ENCODE results near the gene PAK3.

PAK3 gene

DNA sequence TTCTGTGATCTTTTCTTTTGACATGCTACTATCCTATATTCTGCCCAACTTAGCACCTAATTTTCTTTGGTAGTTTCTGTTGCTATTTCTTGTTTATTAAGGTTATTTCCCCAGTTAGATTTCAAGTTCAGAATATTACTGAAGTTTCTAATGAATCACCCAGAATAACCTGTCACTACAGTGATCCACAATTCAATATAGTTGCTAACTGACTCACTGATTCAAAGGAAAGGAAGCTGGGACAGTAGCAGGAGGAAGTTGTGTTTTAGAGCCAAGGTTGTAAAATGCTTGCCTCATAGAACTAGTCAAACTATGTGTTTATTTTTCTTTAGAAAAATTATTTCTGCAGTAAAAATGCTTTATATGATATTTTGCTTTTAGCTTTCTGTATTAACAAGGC lies 37.4 kb downstream of the PAK3 start:
- no peak for DNase-seq

DNA sequence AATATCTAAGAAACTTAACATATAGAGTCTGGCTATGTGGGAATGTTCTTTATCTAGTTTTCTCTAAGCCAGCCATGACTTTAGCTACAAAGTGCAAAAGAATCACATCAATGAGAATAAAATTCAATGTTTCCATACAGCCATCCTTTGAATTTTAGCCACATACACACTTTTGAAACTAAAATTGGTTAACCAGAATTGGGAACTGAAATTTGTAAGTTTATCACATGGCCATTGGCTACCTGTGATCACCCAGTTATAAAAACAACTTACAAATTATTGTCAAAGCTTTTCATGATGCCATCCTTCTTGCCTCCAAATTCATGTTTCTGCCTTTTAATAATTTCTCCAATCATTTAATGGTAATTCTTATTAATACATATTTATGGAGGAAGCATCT lies 49.9 kb downstream of the PAK3 start:
- DNase-seq = no peak

DNA sequence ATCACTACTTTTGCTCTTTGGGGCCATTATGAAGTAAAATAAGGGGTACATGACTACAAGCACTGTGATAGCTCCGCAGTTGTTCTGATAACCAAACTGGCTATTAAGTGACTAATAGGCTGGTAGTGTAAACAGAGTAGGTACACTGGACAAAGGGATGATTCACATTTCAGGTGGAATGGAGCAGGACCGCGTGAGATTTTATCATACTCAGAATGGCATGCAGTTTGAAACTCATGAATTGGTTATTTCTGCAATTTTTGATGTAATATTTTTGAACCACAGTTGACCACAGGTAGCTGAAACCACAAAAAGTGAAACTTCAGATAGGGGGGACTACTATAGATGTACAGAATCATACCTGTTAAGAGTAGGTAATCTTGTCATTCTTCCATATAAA lies 55.8 kb downstream of the PAK3 start:
- no peak for DNase-seq

DNA sequence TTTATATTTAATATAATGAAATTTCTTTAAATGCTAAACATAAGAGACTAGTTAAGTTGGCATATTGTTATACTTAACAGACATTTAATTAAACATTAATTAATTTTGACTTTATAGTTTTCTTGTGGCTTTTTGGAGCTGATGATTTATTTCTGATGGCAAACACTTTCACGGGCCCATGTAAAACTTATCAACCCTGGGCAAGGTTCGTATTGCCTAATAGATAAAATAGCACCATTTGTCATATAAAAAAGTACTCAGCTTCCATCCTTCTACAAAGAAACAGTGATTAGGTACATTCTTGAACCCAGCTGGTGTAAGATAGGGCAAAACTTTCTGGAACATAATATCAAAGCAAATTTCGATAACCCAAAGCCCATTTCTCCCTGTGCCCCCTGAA lies 63.2 kb downstream of the PAK3 start:
- no peak for DNase-seq

DNA sequence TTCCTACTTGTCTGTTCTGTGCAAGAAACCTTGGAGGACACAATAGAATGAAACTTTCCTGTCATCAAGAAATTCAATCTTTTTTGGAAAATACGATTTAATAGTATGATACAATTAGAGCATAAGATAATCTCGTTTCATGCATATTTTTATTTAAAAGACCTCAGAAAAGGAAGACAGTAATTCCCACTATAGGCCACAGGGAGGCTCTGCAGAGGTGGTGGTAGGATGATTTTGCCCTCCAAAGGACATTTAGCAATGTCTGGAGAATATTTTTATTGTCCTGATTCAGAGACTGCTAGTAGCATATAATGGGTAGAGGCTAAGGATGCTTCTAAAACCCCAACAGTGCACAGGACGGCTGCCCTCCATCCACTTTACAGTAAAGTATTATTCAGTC lies 68.7 kb downstream of the PAK3 start:
- no peak for DNase-seq

DNA sequence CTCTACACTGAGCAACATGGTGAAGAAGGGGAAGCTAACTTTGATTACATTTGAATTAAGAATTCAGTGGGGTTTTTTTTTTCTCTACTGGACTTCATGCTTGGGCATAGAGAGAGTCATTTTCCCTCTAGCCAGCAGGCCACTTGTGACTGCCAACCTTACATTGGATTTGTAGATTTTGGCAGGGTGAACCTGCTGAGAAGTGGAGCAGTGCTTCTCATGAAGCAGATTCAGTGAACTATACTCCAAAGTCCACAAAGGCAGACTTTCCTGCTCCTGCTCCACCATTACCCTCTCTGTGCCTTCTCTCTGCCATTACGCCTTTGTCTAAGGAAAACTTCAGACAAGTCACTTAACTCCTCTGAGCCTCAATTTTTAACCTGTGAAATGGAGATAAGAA lies 69.9 kb downstream of the PAK3 start:
- DNase-seq = no peak

DNA sequence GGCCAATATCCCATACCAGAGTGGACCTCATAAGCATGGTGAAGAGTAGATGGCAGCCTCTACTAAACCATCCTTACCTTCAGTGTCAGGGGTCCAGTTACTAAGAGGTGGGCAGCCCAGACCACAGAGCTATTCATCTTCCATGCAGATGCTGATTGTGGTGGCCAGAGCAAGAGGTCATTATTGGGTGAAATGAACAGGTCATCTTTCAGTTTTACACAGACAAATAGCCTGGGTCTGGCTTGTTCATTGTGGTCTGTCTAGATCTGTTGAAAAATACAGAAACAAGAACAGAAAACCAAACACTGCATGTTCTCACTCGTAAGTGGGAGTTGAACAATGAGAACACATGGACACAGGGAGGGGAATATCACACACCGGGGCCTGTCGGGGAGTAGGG lies 71.3 kb downstream of the PAK3 start:
- no peak for DNase-seq

DNA sequence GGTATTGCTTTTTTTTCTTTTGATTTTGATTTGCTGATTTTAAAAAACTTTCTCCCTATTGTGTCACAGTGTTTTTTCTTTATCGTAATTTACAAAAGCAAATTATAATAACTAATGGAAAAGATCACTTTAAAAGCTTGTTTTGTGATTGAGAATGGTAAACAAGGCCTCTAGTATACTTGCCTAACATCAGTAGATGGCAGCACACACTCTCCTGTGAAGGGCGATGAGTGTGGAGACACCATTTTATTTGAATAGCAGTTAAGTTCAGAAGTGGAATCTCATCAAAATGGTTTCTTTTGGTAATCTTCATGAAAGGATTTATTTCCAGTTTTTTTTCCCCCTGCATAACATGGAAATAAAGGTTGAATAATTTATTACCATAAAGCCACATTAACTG lies 72.3 kb downstream of the PAK3 start:
- no peak for DNase-seq

DNA sequence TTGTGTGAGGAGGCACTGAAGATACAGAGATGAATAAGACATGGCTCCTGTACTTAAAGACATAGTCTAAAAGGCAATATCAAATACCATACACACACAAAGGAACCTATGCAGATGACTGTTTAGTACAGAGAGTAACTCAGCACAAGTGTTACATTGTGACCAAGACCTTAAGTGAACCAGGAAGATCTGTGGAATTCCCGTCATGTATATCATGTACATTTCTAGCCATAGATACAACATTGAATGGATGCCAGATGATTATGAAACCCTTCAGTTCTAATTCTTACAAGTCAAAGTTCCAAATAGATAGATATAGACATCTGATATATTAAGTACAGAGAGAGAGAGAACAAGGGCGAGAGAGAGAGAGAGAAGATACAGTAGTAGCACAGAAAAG lies 73.2 kb downstream of the PAK3 start:
- no peak for DNase-seq

DNA sequence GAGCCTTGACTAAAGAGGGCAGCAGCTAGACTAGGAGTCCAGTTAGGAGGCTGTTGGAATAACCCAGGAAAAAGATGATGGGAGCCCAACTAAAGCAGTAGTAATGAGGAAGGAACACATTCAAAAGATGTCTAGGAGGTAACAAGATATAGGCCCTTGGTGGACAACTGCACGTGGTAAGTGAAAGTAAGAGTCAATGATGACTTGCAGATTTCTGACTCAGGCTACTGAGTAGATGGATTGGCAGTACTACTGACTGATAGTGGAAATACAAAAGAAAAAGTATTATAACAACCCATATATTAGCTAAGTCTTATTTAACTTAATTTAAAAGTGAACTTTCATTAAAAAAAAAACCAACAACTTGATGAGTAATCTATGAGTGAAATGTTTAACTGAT lies 74.0 kb downstream of the PAK3 start:
- no peak for DNase-seq

DNA sequence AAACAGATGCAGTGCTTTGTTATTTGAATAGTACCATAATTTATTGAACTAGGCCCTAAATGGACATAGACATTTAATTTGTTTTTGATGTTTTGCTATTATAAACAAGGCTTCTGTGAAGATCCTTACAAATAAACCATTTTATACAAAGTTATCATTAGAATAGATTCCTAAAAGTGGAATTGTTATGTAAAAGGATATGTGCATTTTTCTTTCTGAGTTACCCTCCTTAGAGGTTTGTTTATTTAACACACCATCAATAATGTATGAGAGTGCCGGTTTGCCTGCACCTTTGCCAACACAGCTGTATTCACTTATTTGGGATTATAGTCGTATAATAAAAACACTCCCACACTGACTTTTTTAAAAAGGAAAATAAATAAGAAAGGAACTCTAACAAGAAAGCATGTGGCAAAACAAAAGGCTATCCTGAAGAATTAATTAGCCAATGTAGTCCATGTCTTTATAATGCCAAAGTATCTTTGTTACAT lies 84.8 kb downstream of the PAK3 start:
- DNase-seq = no peak

DNA sequence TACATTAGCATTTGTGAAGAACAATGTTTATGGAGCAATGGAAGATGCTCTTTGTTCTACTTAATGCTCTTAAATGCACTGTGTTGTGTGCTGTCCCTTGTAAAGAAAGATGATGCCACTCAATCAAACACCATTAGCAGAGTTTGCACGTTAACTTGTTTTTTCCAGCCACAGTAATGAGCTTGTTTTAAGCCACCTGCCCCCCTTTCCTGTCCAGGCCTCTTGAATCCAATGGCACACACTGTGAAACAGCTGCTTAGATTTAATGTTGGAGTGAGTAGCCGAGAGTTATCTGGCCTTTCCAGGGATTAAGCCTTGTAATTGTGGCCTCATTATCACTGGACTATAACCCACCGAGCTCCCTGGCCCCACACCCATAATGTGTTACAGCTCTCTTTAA lies 86.0 kb downstream of the PAK3 start:
- peak; percentile 76 for DNase-seq

DNA sequence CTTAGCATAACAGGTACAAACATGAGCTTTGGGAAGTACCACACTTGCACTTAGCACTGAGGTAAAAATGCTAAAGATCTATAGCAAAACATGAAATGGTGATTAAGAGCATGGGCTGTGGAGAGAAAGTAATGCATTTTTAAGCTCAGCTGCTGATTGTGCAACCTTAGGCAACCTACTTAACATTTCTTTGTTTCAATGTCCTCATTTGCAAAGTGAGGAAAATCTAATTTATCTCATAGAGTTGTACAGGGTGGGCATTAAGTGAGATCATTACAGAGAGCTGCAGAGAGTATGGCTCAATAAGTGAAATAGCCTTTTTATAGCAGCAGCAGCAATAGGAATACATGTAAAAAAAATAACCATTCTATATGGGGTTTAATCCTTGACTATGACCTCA lies 87.0 kb downstream of the PAK3 start:
- no peak for DNase-seq

DNA sequence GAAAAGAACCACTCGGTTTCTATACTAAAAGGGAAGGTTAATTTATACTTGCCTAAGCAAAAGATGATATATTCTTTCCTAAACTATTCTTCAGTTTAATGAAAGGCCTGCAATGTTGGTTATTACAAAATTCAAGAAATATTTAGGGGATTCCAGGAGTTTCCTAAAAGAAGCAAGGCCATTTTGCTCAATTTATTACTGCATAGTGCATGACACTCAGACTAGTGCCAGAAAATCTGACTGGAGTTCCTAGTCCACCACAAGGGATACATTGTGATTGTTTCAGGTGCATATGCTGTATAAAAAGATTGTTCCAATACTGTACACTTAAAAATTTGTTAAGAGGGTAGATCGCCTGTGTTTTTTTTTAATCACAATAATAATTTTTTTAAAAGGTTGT lies 95.6 kb downstream of the PAK3 start:
- no peak for DNase-seq

DNA sequence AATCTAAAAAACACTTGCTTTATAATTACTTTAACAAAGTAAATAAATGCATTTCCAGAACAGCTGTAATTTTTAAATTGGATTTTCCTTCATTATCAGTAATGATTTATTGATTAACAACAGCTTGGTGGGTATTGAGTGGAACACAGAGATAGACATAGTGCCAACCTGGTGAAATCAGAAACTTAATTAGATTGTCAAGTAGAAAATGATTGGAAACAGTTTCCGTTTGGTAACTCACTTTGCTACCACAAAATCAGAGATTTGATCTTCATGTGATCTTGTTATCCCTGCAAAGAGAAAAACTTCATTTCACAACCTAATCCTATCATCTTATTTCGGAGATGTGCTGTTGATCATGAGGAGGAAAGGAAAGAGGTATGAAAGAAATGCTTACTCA lies 103.5 kb downstream of the PAK3 start:
- no peak for DNase-seq

DNA sequence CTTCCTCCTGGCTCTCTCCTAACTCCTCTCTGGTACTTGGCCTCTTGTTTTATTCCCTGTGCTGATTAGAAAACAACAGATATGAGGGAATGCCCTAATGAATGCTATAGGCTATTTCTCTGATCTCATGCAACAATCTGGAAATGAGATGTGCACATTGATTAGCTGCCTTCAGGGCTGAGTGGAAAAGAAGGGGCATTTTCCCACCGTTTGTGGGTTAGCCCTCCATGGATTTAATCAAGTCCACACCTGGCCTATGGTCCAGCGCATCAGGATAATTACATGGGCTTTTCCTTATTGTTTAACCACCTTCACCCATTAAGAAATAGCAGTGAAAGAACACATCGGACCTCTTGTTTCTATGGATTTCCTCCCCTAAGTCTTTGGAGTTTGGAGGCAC lies 104.3 kb downstream of the PAK3 start:
- no peak for DNase-seq

DNA sequence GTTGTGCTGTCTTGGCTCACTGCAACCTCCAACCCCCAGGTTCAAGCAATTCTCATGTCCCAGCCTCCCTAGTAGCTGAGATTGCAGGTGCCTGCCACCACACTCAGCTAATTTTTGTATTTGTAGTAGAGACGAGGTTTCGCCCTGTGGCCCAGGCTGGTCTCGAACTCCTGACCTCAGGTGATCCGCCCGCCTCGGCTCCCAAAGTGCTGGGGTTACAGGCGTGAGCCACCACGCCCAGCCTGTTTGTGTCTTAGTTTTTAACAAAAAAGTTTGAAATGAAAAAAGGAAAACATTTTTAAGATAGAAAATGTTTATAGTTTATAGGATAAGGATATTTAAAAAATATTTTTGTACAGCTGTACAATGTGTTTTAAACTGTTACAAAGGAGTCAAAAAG lies 111.9 kb downstream of the PAK3 start:
- no peak for DNase-seq

DNA sequence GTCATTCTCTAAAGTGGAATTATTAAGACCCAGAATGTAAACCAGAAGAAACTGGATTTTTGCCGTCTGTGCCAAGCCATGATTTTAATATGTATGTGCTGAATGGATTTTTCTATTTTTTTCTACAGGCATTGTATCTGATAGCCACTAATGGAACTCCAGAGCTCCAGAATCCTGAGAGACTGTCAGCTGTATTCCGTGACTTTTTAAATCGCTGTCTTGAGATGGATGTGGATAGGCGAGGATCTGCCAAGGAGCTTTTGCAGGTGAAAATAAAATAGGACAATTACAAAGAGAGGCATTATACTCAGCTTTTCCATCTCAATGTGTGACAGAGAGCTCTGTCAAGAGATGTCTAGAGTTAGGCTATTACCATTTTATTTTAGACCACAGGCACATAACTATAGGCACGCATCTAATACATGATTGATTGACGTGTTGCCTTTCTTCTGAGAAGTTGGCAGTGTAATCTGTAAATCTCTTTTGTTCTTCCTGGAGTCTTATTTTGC lies 120.4 kb downstream of the PAK3 start:
- no peak for DNase-seq

DNA sequence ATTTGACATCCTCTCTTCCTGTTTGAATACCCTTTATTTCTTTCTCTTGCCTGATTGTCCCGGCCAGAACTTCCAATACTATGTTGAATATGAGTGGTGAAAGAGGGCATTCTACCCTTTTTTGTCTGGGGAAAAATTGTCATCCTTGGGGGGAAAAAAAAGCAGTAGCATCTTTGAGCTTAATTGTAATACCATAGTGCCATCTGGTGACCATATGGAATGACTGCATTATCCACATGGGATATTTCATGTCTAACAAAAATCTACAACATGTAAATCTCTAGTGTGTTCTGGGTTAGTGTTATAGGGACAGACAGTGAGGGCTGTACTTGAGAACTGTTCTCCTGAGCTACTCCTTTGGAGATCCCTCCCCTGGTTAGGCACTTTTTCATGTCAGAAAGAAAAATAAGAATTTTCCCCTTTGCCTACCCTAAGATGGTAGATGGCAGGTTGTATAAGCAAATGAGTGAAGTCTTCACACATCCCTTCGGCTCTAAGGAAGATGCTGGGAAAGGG lies 148.3 kb downstream of the PAK3 start:
- DNase-seq = peak; percentile 18

DNA sequence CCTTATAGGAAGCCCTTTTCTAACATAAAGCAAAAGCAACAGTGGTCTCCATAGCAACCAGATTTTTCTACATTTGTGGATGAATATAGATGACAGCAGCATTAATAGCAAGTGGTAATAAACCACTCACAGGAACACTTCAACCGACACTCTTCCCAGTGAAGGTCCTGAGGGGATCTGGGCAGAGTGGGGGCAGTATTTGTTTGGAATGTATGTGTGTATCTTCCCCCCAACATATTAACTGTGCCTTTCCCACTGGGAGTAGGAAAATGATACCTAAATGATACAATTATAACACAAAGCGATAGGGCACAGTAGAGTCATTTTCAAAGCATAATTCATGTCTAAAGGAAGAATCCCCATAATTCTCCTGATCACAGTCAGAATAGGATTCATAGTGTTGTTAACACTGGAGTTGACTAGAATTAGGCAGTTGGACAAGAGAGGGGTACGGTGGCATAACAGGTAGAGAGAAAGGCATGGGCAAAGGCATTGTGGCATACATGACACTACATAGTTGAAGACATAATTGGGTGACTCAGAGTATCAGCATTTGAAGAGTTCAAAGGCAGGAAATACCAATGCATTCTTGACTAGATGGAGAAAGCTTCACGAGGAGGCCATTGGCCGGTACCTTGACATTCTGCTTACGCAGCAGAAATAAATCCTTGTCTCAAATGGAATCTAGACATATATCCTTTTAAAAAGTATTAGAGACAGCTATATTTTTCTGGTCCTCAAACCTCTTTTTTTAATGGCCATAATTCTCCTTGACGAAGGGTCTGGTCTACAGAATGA lies 159.1 kb downstream of the PAK3 start:
- DNase-seq = no peak

DNA sequence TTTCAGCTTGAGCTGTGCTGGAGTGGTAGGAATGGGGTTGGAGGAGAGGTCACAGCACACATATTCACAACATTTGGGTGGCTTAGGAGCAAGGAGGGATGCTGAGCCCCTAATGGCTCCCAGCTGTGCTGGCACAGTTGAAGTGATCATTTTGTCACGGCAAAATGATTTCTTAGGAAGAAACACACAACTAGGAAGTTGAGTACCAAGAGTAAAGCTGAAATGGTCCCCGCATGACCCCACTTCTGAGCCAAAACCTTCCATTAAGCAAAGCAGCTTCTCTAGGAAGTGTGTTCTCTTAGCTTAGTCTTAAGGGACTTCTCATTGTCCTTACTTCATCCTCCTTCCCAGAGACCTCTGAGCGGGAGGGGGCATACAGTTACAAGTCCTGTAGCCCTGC lies 161.7 kb downstream of the PAK3 start:
- DNase-seq = peak; percentile 17

DNA sequence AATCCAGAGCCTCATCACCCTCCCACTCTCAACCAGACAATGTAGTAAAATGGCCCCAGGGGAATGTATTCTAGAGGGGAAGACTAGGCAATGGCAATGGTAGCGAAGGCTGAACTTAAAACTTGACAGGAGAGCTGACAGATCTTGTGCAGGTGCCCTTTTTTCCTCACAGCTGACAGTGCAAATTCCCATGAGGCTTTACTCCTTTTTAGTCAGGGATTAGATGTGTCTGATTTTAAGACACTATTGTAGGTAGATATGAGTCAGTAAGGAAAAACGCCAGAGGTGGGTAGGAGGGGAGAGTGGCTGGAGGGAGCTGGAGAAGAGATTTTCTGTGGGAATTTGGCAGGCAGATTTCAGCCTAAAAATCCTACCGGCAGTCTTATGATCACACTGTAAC lies 163.6 kb downstream of the PAK3 start:
- no peak for DNase-seq

DNA sequence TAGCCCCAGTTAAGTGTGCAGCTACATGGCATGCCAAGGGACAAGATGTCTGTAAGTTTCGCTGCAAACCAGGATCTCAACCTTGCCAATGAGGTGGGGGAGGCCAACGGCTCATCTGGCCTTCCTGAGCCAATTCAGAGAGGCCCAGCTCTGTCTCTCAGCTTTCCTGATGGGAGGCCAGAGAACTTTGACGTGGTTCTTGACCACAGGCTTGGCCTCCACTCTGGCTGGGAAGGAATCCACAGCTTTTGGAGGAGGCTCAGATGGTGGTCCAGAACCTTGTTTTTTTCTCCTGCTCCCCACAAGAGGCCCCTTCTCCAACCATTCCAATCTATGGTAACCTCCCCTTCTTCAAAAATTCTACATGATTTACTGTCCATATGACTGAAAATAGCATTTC lies 164.5 kb downstream of the PAK3 start:
- no peak for DNase-seq

DNA sequence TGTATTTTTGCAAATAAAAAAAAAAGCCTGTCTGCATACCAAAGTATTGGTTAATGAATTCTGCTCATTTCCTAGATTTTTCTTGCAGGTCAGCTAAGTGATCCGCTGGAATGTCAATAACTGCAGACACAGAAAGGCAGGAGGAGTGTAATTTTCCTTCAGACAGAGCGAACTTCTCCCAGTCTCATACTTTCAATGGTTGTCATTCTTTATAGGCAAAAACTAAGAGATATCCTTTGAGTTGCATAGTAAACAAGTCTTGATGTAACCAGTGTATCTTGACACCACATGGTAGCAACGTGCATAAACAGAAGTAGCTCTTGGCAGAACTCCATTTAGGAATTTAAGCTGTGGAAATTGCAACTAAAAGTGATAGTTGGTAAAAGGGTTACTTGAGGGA lies 166.1 kb downstream of the PAK3 start:
- no peak for DNase-seq

DNA sequence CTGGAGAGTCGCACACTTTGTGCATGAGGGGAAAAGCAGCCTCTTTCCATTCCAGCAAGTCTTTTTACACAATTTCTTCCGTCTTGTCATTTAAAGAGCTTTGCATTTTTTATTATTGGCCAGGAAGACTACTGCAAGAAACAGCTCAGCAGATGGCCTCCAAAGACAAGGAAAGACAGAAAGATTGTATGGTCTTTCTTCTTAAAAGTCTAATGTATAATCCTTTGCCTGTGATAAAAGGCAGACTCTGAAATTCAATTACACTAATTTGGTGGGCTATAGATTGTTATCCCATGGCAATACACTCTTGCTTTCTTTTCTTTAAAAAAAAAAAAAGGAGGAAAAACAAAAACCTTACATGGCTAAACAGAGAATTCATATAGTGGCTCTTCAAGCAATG lies 168.4 kb downstream of the PAK3 start:
- DNase-seq = no peak

Measured in DMS79 treated with DMSO at 0.1 percent for 48 hours (cell line).